UCSD-AML1 (cell line): ENCODE measurements around the gene KIR2DL1.
"Not testable (repeated sequence)": the region's sequence is repeated elsewhere in the genome, so short reads cannot be mapped to it uniquely, and the experiment has no call there.

ENCODE experiments used
- DNase-seq: peaks from one replicate; lab custom pipeline; 2025; ENCODE audit not compliant: unreplicated experiment; lab: John Stamatoyannopoulos, UW

KIR2DL1 gene

GRCh38 chr19:54771018-54771960 is 1.7 kb downstream of the KIR2DL1 start:
- DNase-seq, result not testable (repeated sequence)

DNA sequence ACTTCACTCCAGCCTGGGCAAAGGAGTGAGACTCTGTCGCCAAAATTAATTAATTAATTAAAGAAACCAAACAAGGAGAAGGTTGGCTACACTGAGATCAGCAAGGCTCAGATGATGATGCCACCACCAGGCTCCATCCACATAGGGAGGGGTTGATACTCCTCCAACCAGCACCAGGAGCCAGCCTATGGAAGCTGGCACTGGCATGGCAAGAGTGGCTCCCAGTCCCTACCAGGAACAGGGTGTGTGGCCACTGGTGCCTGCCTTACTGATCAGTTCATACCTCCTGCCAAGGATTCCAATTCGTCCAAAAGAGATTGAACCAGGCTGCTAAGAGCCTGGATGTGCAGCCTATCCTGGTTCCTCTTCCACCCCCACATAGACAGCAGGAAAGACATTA is 3.1 kb downstream of the KIR2DL1 start:
- DNase-seq, result not testable (repeated sequence)

DNA sequence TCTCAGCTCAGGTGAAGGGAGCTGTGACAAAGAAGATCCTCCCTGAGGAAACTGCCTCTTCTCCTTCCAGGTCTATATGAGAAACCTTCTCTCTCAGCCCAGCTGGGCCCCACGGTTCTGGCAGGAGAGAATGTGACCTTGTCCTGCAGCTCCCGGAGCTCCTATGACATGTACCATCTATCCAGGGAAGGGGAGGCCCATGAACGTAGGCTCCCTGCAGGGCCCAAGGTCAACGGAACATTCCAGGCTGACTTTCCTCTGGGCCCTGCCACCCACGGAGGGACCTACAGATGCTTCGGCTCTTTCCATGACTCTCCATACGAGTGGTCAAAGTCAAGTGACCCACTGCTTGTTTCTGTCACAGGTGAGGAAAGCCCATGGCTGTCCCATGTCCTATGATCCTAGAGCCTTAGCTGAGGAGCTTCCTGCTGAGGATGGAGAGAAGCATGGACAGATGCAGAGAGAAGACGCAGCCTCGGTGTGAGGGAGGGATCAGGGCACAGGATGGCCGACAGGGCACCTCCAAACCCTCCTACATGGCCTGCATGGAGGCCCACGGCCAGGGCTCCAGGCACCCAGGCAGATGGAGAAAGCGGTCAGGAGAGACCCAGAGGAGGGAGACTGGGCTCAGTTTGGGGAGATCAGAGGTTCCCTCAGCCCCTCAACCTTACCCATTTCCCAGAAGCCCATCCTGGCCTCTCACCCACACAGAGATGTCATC is 5.7 kb downstream of the KIR2DL1 start:
- DNase-seq, result not testable (repeated sequence)

DNA sequence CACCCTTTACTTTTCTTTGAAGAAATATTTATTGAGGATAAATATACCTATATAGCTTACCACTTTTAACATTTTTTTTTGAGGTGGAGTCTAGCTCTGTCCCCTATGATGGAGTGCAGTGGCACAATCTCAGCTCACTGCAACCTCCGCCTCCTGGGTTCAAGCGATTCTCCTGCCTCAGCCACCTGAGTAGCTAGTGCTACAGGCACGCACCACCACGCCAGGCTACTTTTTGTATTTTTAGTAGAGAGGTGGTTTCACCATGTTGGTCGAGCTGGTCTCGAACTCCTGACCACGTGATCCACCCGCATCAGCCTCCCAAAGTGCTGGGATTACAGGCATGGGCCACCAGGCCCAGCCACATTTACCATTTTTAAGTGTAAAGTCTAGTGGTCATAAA is 6.2 kb downstream of the KIR2DL1 start:
- DNase-seq, result not testable (repeated sequence)

DNA sequence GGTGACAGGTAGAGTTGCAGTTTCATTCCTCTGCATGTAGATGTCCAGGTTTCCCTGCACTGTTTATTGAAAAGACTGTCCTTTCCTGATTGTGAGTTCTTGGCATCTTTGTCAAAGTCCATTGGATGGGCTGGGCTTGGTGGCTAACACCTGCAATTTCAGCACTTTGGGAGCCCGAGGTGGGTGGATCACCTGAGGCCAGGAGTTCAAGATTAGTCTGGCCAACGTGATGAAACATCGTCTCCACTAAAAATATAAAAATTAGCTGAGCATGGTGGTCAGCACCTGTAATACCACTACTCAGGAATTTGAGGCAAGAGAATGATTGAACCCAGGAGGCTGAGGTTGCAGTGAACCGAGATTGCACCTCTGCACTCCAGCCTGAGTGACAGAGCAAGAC is 8.3 kb downstream of the KIR2DL1 start:
- DNase-seq, result not testable (repeated sequence)

- not testable (repeated sequence) for DNase-seq
Measured at GRCh38 chr19:54778896-54779295, 9.3 kb downstream of the KIR2DL1 start.

DNA sequence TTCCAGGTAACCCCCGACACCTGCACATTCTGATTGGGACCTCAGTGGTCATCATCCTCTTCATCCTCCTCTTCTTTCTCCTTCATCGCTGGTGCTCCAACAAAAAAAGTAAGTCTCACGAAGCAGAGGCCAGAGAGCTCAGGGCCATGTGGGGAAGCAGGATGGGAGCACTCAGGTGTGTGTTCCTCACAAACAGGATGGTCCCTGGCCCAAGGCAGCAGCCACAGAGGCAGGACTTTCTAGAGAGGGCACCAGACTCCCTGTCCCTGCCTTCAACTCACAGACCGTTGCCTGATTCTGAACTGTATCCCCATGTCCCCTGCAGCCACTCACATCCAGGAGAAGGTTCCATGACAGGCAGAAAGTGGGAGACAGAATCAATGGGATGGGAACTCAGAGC is 13.3 kb downstream of the KIR2DL1 start:
- not testable (repeated sequence) for DNase-seq

DNA sequence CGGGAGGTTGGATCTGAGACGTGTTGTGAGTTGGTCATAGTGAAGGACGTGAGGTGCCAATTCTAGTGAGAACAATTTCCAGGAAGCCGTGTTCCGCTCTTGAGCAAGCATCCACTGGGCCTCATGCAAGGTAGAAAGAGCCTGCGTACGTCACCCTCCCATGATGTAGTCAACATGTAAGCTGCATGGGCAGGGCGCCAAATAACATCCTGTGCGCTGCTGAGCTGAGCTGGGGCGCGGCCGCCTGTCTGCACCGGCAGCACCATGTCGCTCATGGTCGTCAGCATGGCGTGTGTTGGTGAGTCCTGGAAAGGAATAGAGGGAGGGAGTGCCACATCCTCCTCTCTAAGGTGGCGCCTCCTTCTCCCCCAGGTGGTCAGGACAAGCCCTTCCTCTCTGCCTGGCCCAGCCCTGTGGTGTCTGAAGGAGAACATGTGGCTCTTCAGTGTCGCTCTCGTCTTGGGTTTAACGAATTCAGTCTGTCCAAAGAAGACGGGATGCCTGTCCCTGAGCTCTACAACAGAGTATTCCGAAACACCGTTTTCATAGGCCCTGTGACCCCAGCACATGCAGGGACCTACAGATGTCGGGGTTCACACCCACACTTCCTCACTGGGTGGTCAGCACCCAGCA is 16.6 kb downstream of the KIR2DL1 start:
- DNase-seq, result not testable (repeated sequence)

DNA sequence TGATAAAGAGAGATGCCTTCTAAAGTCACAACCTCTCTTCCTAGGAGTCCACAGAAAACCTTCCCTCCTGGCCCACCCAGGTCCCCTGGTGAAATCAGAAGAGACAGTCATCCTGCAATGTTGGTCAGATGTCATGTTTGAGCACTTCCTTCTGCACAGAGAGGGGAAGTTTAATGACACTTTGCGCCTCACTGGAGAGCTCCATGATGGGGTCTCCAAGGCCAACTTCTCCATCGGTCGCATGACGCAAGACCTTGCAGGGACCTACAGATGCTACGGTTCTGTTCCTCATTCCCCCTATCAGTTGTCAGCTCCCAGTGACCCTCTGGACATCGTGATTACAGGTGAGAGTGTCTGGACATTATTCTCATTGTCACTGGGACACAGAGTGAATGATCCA is 18.6 kb downstream of the KIR2DL1 start:
- not testable (repeated sequence) for DNase-seq

- DNase-seq, result no peak
Measured at GRCh38 chr19:54790711-54791110, 21.1 kb downstream of the KIR2DL1 start.

GRCh38 chr19:54791476-54791875 is 21.9 kb downstream of the KIR2DL1 start:
- no peak for DNase-seq

DNA sequence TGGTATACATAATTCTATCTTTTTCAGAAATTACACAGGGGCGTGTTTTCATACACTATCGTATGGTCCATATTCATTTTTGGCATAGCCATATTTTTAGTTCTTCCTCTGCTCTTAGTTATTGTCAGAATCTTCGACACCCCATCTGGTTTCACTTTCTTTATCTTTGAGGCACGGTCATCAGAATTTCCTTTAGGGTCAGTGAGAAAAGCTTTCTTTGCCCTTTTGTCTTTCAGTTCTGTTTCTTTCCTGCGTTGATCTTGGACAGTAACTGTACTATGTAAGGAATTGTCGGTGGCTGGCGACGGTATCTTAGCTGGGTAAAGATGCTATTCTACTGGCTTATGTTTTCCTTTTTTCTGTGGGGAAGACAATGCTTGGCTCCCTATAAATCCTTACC is 23.2 kb downstream of the KIR2DL1 start:
- DNase-seq, result no peak

- DNase-seq, result no peak
Measured at GRCh38 chr19:54795758-54796157, 26.2 kb downstream of the KIR2DL1 start.

GRCh38 chr19:54803410-54803809 is 33.8 kb downstream of the KIR2DL1 start, which contains the start of gene KIR2DL4:
Gene KIR2DL4 (plus strand): TSS chr19:54803610. CDS start chr19:54803652, 42 bp downstream.
- DNase-seq, result peak; percentile 20

DNA sequence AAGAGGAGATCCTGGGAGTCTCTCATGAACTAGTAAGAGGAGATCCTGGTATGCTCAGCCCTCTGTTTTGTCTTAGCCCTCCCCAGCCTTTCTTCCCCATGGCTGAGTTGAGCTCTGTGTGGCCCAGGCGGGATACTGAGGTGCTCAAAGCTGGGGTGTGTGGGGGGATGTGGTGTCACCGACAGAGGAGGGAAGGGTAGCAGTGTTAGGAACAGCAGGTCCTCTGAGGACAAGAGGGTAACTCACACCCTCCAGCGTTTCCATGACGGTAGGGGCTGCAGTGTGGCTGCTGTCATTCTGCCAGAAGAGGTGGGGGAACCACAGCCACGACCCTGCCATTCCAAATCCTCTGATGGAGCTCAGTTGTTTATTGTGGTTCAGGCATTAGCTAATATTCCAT is 34.5 kb downstream of the KIR2DL1 start:
- no peak for DNase-seq

DNA sequence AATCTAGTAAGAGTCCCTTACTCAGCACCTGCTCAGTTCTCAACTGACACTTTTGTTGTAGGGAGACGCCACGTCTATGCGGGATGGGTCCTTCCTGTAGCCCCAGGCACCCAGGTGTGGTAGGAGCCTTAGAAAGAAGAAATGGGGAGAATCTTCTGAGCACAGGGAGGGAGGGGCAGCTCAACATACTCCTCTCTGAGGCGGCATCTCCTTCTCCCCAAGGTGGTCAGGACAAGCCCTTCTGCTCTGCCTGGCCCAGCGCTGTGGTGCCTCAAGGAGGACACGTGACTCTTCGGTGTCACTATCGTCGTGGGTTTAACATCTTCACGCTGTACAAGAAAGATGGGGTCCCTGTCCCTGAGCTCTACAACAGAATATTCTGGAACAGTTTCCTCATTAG is 35.0 kb downstream of the KIR2DL1 start:
- no peak for DNase-seq

GRCh38 chr19:54805665-54806515 is 36.3 kb downstream of the KIR2DL1 start:
- DNase-seq, result no peak

- DNase-seq, result no peak
Measured at GRCh38 chr19:54806516-54806838, 36.9 kb downstream of the KIR2DL1 start.

DNA sequence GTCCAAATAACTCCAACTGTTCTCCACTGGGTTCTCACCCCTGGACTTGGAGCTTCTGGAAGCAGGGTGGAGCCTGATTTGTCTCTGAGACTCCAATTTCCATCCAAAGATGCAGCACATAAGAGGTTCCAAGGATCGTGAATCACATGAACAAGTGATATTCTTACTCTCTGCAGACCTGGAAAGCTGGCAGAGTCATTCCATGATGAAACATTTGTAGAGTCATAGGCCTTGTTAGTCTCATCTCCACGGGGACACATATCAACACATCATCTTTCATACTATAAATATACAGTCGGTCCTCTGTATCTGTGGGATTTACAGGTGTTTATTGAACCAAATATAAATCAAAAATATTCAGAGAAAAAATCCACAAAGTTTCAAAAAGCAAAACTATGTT is 45.0 kb downstream of the KIR2DL1 start:
- DNase-seq, result not testable (repeated sequence)

DNA sequence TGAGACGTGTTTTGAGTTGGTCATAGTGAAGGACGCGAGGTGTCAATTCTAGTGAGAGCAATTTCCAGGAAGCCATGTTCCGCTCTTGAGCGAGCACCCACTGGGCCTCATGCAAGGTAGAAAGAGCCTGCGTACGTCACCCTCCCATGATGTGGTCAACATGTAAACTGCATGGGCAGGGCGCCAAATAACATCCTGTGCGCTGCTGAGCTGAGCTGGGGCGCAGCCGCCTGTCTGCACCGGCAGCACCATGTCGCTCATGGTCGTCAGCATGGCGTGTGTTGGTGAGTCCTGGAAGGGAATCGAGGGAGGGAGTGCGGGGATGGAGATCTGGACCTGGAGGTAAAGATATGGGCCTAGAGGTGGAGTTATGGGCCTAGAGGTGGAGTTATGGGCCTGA is 46.7 kb downstream of the KIR2DL1 start, which contains the start of gene KIR3DL1:
Gene KIR3DL1, plus strand, starts transcription at position 218 of the 400 bp plus-strand sequence.
- not testable (repeated sequence) for DNase-seq
